Nephron (organoid): ENCODE data around the gene PLSCR4.
A peak's percentile ranks its signal among the peaks of the same experiment; 100 is the strongest.

ENCODE experiments used
- H3K27ac Mint-ChIP-seq, 3 experiments: 2 replicates each; pipeline ENCODE4 v1.8.0; 2020; ENCODE audit warnings: mixed read lengths in 3 of 3, mild to moderate bottlenecking in 2 of 3, moderate library complexity in 1 of 3
- H3K27me3 Mint-ChIP-seq: 2 replicates; pipeline ENCODE4 v1.8.0; 2021; ENCODE audit warnings: low read depth, mild to moderate bottlenecking, moderate library complexity, mixed read lengths
- H3K36me3 Mint-ChIP-seq: 2 replicates; pipeline ENCODE4 v1.8.0; 2020; ENCODE audit warnings: low read depth, mixed read lengths
- H3K4me1 Mint-ChIP-seq: 2 replicates; pipeline ENCODE4 v1.8.0; 2020; ENCODE audit warnings: mixed read lengths
- H3K4me3 Mint-ChIP-seq, 3 experiments: 2 replicates each; pipeline ENCODE4 v1.8.0; 2020; ENCODE audit warnings: mild to moderate bottlenecking in 3 of 3, mixed read lengths in 3 of 3, moderate library complexity in 2 of 3
- H3K9me3 Mint-ChIP-seq: 2 replicates; pipeline ENCODE4 v1.8.0; 2020; ENCODE audit warnings: mixed read lengths
- TF ChIP-seq, protein P1 (sequence below), 3 experiments: fragments of 200-600 bp; sonication (generic); IDR thresholded peaks; one replicate each; pipeline ENCODE4 v1.5.0; 2021; ENCODE audit warnings: antibody characterized with exemption in 3 of 3; ENCODE audit not compliant: unreplicated experiment in 3 of 3

Gene PLSCR4

DNA sequence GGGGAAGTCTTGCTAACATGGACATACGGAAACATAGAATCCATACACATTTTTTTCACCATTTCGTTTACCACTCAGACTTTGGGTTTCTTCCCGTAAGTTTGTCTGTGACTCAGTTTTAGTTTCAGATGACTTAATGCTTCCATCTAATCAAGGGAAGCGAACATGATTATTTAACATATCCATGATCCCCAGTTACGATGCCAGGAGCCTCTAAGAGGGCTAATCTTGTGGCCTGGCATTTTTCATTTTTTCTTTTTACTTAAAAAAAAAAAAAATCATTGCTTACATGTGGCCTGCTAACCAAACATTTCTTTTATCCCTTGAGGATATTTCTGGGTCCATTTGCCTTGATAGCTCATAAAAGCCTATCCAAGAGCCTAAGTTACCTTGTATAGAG is 69.7 kb downstream of the PLSCR4 start:
- no peaks in the 10 kb centered on the region for H3K27me3 Mint-ChIP-seq
- TF ChIP-seq, protein P1, sequence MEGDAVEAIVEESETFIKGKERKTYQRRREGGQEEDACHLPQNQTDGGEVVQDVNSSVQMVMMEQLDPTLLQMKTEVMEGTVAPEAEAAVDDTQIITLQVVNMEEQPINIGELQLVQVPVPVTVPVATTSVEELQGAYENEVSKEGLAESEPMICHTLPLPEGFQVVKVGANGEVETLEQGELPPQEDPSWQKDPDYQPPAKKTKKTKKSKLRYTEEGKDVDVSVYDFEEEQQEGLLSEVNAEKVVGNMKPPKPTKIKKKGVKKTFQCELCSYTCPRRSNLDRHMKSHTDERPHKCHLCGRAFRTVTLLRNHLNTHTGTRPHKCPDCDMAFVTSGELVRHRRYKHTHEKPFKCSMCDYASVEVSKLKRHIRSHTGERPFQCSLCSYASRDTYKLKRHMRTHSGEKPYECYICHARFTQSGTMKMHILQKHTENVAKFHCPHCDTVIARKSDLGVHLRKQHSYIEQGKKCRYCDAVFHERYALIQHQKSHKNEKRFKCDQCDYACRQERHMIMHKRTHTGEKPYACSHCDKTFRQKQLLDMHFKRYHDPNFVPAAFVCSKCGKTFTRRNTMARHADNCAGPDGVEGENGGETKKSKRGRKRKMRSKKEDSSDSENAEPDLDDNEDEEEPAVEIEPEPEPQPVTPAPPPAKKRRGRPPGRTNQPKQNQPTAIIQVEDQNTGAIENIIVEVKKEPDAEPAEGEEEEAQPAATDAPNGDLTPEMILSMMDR (IDR thresholded peaks at IDR 0.05; ENCODE audit: unreplicated experiment in 3 of 3), result no peak
- H3K4me3 Mint-ChIP-seq, result no peak overlapping the region
- H3K36me3 Mint-ChIP-seq, result no peaks in the 10 kb centered on the region
- peaks cover 6% of the 10 kb centered on the region for H3K4me1 Mint-ChIP-seq
- peaks cover 5% of the 10 kb centered on the region for H3K9me3 Mint-ChIP-seq
- no peak overlapping the region for H3K27ac Mint-ChIP-seq

DNA sequence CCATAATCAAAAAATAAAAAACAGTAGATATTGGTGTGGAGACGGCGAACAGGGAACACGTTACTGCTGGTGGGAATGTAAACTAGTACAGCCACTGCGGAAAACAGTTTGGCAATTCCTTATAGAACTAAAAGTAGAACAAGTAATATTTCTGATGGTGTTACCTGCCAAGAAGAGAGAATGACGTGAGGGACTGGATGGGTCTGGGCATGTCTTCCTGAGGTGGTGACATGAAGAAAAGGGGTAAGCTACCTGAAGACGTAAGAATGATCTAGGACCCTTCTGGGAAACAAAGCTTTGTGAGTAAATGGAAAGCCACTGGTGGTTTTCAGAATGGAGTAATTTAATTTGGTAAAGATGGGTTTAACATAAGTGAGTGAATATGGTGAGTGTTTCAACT is 70.5 kb downstream of the PLSCR4 start:
- Mint-ChIP-seq H3K36me3 (no peaks in the 10 kb centered on the region), H3K4me1 (peaks cover 6% of the 10 kb centered on the region), H3K27me3 (no peaks in the 10 kb centered on the region), H3K4me3 (no peak overlapping the region), H3K27ac (no peak overlapping the region), H3K9me3 (peaks cover 5% of the 10 kb centered on the region)
- TF ChIP-seq, protein P1 (IDR thresholded peaks at IDR 0.05; ENCODE audit: unreplicated experiment in 3 of 3), result no peak

- Mint-ChIP-seq H3K4me3 (no peak overlapping the region), H3K9me3 (peaks cover 5% of the 10 kb centered on the region), H3K36me3 (no peaks in the 10 kb centered on the region), H3K27ac (peak overlapping the region in 2 of 3 experiments; percentile 27 to 29), H3K4me1 (peaks cover 6% of the 10 kb centered on the region), H3K27me3 (no peaks in the 10 kb centered on the region)
- TF ChIP-seq, protein P1 (IDR thresholded peaks at IDR 0.05; ENCODE audit: unreplicated experiment in 3 of 3), result no peak
Measured at GRCh38 chr3:146178006-146178689, 72.8 kb downstream of the PLSCR4 start.

DNA sequence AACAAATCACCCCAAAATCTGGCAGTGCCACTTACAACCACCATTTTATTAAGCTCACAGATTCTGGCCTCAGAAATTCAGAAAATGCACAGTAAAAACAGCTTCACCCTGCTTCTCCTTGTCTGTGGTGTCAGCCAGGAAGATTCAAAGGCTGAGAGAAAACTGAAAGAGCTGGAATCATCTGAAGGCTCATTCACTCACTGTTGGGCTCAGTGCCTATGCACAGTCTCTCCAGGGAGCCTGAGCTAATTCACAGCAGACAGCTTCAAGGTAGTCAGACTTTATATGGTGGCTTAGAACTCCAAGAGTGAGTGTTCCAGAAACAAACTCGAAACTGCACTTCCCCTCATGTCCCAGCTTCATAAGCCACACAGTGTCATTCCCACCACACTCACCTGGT is 73.4 kb downstream of the PLSCR4 start:
- Mint-ChIP-seq H3K4me1 (peaks cover 6% of the 10 kb centered on the region), H3K27ac (peak overlapping the region in 1 of 3 experiments; percentile 29), H3K4me3 (no peak overlapping the region), H3K36me3 (no peaks in the 10 kb centered on the region), H3K27me3 (no peaks in the 10 kb centered on the region), H3K9me3 (peaks cover 5% of the 10 kb centered on the region)
- TF ChIP-seq, protein P1 (IDR thresholded peaks at IDR 0.05; ENCODE audit: unreplicated experiment in 3 of 3), result no peak

GRCh38 chr3:146177072-146177471 is 73.8 kb downstream of the PLSCR4 start:
- peak overlapping the region in 1 of 3 experiments; percentile 29 for H3K27ac Mint-ChIP-seq
- no peaks in the 10 kb centered on the region for H3K36me3 Mint-ChIP-seq
- no peak overlapping the region for H3K4me3 Mint-ChIP-seq
- peaks cover 5% of the 10 kb centered on the region for H3K9me3 Mint-ChIP-seq
- no peaks in the 10 kb centered on the region for H3K27me3 Mint-ChIP-seq
- H3K4me1 Mint-ChIP-seq, result peaks cover 6% of the 10 kb centered on the region
- TF ChIP-seq, protein P1 (IDR thresholded peaks at IDR 0.05; ENCODE audit: unreplicated experiment in 3 of 3), result no peak

DNA sequence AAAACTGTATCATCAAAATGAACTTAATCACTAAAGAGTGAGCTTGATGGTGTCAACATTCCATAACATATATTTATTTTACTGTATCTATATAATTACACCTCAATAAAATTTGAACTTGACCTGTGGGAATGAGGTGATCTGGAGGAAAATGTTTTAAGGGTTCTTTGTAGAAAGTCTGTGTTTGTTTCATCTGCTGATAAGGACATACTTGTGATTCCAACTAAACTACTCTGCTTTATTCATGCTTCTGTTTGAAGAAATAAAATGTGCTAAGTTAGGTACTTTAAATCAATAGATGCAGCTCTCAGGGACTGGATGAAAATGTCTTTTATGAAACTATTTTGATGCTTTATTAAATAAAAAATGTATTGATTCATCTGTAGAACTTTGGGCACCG is 78.3 kb downstream of the PLSCR4 start:
- Mint-ChIP-seq H3K27me3 (no peaks in the 10 kb centered on the region), H3K4me1 (peaks cover 7% of the 10 kb centered on the region), H3K36me3 (no peaks in the 10 kb centered on the region), H3K27ac (no peak overlapping the region), H3K9me3 (peaks cover 2% of the 10 kb centered on the region), H3K4me3 (no peak overlapping the region)
- TF ChIP-seq, protein P1 (IDR thresholded peaks at IDR 0.05; ENCODE audit: unreplicated experiment in 3 of 3), result no peak
